Measurements from ENCODE around the gene IRS2.

The IRS2 gene

GRCh38 chr13:109725995-109726637, 60.3 kb downstream of the IRS2 start:
- no peak for DNase-seq

DNA sequence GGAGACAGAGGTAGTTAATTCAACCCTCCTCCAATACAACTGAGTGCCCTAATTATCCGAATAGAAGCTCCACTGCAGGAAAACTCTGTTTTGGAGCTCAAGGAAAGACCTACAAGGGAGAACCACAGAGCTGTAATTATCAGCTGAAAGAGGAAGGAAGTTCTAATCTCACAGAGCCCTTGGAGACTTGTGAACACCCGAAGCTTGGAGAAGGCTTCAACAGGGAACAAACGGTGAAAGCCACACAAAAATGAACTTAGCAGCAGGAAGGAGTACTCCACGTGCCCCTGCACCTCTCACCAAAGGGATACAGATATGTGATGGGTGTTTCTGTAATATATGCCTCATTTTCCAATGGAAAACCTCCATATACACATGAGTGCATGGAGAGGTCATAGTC, 61.1 kb downstream of the IRS2 start:
- no peak for DNase-seq

GRCh38 chr13:109724603-109725002, 61.8 kb downstream of the IRS2 start:
- no peak for DNase-seq

- no peak for DNase-seq
These were observed 63.3 kb downstream of the IRS2 start for GRCh38 chr13:109723046-109723445.

- no peak for DNase-seq
These were observed 64.3 kb downstream of the IRS2 start for GRCh38 chr13:109722068-109722467.

- no peak for DNase-seq
These were observed 65.6 kb downstream of the IRS2 start for GRCh38 chr13:109720758-109721184.

DNA sequence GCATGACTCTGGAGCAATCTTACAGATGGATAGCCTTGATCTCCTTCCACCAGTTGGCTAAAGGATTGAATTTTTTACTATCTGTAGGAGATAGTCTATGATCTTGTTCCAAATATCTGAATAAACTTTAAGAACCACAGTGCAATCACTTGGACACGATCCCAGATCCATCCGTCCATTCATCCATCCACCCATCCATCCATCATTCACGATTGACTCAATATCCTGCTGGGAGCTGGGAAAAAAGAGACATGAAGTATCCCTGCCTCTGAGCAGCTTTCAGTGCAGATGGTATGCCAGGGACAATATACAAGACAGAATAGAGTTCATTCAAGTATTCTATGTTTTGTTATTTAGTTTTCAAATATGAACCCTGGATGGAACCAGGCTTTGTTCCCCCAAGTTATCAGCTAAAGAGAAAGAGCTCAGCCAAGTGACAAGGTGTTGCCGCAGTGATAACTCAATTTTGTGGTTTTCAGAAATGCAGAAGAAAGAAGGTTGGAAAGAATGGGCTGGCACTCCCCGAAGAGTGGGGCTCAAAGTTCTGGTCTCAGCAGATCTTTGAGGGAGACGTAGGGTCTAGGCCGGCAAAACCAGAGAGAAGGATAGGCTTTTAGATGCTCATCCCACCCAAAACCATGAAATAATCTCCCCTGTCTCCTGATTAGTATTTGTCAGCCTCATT, 66.3 kb downstream of the IRS2 start:
- no peak for DNase-seq

- no peak for DNase-seq
These were observed 67.7 kb downstream of the IRS2 start for GRCh38 chr13:109718726-109719125.

DNA sequence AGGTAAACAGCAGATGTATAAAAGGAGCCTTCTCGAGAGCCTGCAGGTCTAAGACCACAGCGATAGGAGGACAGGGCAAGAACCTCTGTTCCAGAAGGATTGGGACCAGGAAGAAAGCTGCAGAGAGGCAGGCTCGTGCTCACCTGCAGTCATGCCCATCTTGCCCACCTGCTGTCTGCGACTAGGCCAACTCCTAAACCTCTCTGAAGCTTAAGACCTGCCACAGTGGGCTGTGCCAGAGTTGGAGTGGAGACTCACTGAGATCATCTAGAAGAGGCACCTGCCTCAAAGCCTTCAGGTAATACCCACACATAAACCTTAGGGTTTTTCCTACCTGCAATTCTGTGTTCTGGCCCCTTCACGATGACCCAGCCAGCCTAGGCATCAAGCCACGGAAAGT, 68.7 kb downstream of the IRS2 start:
- DNase-seq: no peak

GRCh38 chr13:109715902-109716301, 70.5 kb downstream of the IRS2 start:
- DNase-seq: peak in 1 of 2 donors; percentile 26

DNA sequence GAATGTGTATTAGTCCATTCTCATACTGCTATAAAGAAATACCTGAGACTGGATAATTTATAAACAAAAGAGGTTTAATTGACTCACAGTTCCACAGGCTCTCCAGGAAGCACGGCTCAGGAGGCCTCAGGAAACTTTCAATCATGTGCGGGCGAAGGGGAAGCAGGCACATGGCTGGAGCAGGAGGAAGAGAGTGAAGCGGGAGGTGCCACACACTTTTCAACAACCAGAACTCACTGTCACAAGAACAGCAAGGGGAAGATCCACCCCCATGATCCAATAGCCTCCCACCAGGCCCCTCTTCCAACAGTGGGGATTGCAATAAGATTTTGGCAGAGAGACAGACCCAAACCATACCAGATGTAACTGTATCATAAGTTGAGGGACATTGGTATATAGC, 72.7 kb downstream of the IRS2 start:
- DNase-seq: no peak

GRCh38 chr13:109712124-109712722, 74.2 kb downstream of the IRS2 start:
- no peak for DNase-seq

DNA sequence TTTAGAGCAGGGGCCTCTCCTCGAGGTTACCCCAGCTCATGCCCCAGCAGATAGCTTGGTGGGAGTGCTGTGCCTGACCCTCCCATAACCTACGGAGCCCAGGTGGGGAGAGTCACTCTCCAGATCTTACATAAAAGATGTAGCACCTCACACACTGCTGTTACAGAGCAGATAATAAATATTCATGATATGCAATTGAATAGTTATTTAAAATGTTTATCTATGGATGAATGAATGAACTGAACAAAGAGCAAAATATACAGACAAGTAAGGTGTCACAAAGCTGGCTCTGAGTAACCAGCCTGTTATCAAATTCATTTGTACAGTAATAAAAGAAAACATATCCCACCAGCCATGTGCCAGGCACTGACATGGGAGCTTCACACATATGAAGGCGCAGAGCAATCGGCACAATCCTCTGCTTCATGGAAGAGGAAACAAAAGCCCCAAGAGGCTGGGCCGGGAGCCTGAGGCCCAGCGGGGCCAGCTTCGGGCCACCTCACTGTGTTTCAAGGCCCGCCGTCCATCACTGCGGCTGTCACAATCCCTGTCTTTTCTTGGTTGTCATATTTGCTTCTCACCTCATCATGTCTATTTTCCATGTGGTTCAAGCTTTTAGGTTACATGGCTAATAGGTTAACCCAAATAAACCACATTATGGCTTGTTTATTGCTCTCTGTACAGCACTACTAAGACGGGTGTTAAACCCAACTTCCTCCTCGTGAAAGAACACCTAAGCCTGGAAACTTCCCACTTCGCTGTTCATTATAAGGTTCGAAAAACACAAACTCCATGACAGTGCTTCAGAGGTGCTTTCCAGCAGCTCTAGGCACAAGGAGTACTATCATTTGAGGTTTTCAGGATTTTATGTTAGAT, 78.4 kb downstream of the IRS2 start:
- no peak for DNase-seq

DNA sequence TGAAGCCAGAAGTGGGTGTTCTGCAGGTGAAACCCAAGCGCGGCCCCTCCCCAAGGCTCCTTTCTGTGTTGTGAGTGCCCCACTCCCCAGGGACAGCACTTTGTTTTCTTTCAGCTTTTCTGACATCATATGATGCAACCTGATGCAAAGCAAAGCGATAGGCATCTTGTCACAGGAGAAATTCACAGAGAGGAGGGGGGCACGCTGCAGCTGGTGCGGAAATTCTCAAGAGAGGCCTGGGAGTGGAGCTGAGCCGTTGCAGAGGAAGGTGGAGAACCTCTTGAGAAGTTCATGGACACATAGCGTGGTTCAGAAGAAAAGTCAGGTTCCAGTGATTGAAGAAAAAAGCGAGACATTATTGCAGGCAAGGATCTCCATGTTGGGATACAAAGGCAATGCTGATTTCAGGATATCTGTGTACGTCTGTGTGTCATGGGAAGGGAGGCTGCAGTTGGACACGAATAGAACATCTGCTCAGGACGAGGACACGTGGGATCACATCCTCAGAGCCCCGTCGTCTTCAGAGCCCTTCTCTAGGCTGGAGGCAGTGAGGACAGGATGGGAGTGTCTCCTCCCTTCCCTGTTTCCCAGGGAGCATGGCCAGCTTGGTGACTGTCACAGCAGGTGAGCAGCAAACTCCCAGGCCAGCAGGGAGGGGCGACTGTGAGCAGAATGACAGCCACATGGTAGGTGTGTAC, 79.2 kb downstream of the IRS2 start:
- no peak for DNase-seq

GRCh38 chr13:109706015-109706715, 80.2 kb downstream of the IRS2 start:
- DNase-seq: no peak

DNA sequence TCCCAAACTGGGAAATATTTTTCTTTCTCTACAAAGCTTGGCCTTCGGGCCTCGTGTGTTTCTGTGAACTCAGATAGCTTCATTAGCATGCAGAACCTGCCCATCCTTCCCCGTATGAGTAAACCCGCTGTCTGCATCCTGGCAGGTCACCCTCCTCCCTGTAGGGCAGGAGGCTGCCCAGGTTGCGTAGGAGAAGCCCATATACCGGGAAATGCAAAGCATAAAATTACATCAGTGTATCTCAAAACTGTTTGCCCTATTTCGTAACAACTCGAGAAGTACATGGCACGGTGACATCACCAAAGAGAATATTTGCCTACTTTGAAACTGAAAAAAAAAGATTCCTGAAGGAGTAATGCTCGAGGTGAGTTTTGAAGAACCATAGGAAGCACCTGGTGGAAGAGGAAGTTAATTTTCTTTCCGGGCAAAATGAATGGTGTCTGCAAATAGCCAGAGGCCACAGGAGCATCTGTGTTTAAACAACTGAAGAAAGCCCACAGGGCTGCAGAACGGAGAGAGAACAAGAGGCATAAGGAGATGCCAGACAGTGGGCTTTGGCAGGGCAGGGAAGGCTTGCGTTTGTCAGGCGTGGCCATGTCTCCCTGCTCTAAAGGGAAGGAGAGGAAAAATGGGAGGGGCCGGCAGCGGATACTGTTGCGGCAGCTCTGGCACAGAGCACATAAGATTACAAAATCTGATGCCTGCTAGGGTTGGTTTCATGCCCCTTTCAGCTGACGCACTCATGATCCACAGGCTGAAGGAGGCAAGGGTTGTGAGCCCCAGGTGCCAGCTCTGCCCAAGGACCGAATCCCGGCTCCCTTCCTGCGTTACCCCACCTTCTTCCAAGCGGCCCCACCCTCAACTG, 81.4 kb downstream of the IRS2 start:
- DNase-seq: peak in 1 of 2 donors; percentile 60

- no peak for DNase-seq
These were observed 83.1 kb downstream of the IRS2 start for GRCh38 chr13:109703250-109703649.
